Gastroesophageal sphincter (tissue), 3 donors: ENCODE data around the gene MINDY4.

ENCODE experiments used
- CTCF ChIP-seq, 4 experiments: fragments of 200-600 bp in 2 of 4; fragments of 450-650 bp in 2 of 4; sonication (generic) in 1 of 4; IDR thresholded peaks; one replicate each; pipeline ENCODE4 v1.5.1; 2017 to 2019; ENCODE audit warnings: antibody characterized with exemption in 4 of 4, mild to moderate bottlenecking in 2 of 4, moderate library complexity in 2 of 4
- POLR2A ChIP-seq, 2 donors: fragments of 450-650 bp; IDR thresholded peaks; one replicate each; pipeline ENCODE4 v1.6.1; 2017; ENCODE audit warnings: antibody characterized with exemption in 2 of 2, mild to moderate bottlenecking in 2 of 2, moderate library complexity in 1 of 2

GRCh38 chr7:30752484-30752883 is 18.7 kb upstream of the MINDY4 start:
- TF ChIP-seq CTCF (IDR thresholded peaks at IDR 0.05) (no peak), POLR2A (IDR thresholded peaks at IDR 0.05) (no peak)
